NCI-H2171 (cell line): Measurements from ENCODE around the gene FGGY.

ENCODE experiments used
- DNase-seq: peaks from one replicate; lab custom pipeline; 2025; lab: John Stamatoyannopoulos, UW

FGGY gene

GRCh38 chr1:59315529-59316463 lies 18.9 kb downstream of the FGGY start:
- no peak for DNase-seq

GRCh38 chr1:59316497-59317128 lies 19.7 kb downstream of the FGGY start:
- no peak for DNase-seq

GRCh38 chr1:59317343-59317742 lies 20.4 kb downstream of the FGGY start:
- no peak for DNase-seq

- DNase-seq: no peak
These were observed 20.9 kb downstream of the FGGY start for GRCh38 chr1:59317780-59318179.

- no peak for DNase-seq
These were observed 21.5 kb downstream of the FGGY start for GRCh38 chr1:59318271-59318860.

- no peak for DNase-seq
These were observed 25.5 kb downstream of the FGGY start for GRCh38 chr1:59322394-59322793.

GRCh38 chr1:59322814-59323213 lies 25.9 kb downstream of the FGGY start:
- DNase-seq: no peak

- no peak for DNase-seq
These were observed 27.0 kb downstream of the FGGY start for GRCh38 chr1:59323879-59324278.

GRCh38 chr1:59328353-59328752 lies 31.5 kb downstream of the FGGY start:
- DNase-seq: no peak

GRCh38 chr1:59329412-59330053 lies 32.6 kb downstream of the FGGY start:
- DNase-seq: no peak

GRCh38 chr1:59331686-59332620 lies 35.1 kb downstream of the FGGY start:
- DNase-seq: no peak

- no peak for DNase-seq
These were observed 36.1 kb downstream of the FGGY start for GRCh38 chr1:59332983-59333382.

GRCh38 chr1:59333626-59334277 lies 36.9 kb downstream of the FGGY start:
- no peak for DNase-seq

GRCh38 chr1:59340411-59341307 lies 43.8 kb downstream of the FGGY start:
- DNase-seq: no peak

- DNase-seq: no peak
These were observed 46.1 kb downstream of the FGGY start for GRCh38 chr1:59342801-59343575.

- DNase-seq: no peak
These were observed 46.6 kb downstream of the FGGY start for GRCh38 chr1:59343576-59343840.

- DNase-seq: no peak
These were observed 48.3 kb downstream of the FGGY start for GRCh38 chr1:59345221-59345620.

GRCh38 chr1:59346429-59346828 lies 49.5 kb downstream of the FGGY start:
- DNase-seq: no peak

GRCh38 chr1:59349101-59349500 lies 52.2 kb downstream of the FGGY start:
- DNase-seq: no peak
